Glutamatergic neuron (in vitro differentiated cells): ENCODE results near the gene TSPAN14. TPM values are rescaled to one million over a fixed set of nuclear protein-coding genes. Genes with fewer than 3 reads are reported as not detected.

Experiments
- DNase-seq: peaks from one replicate; pipeline ENCODE4 v3.0.0; 2022
- H3K27ac Mint-ChIP-seq: one replicate; pipeline ENCODE4 v1.8.0; 2020; ENCODE audit warnings: mild to moderate bottlenecking, mixed read lengths, inconsistent platforms; ENCODE audit not compliant: unreplicated experiment
- H3K27me3 Mint-ChIP-seq: one replicate; pipeline ENCODE4 v1.8.0; 2020; ENCODE audit warnings: mild to moderate bottlenecking, moderate library complexity, mixed read lengths, inconsistent platforms; ENCODE audit not compliant: unreplicated experiment
- H3K36me3 Mint-ChIP-seq: one replicate; pipeline ENCODE4 v1.8.0; 2020; ENCODE audit warnings: mild to moderate bottlenecking, mixed read lengths, inconsistent platforms; ENCODE audit not compliant: unreplicated experiment
- H3K4me1 Mint-ChIP-seq: one replicate; pipeline ENCODE4 v1.8.0; 2020; ENCODE audit warnings: mild to moderate bottlenecking, low read depth, mixed read lengths, inconsistent platforms; ENCODE audit not compliant: unreplicated experiment
- H3K4me3 Mint-ChIP-seq: one replicate; pipeline ENCODE4 v1.8.0; 2020; ENCODE audit warnings: mild to moderate bottlenecking, mixed read lengths, inconsistent platforms; ENCODE audit not compliant: unreplicated experiment
- H3K9me3 Mint-ChIP-seq: one replicate; pipeline ENCODE4 v1.8.0; 2020; ENCODE audit warnings: mild to moderate bottlenecking, moderate library complexity, mixed read lengths, inconsistent platforms; ENCODE audit not compliant: unreplicated experiment
- CTCF ChIP-seq: fragments of 200-600 bp; sonication (generic); IDR thresholded peaks from one replicate; pipeline ENCODE4 v1.5.0; 2021; ENCODE audit not compliant: partially characterized antibody, unreplicated experiment
- total RNA-seq: library from RNA; stranded (reverse); fragmentation: NEBNext Ultra II Directional; extraction: Animal tissue kit (Norgen Biotek cat#: 25700); gene quantifications from one replicate; pipeline ENCODE4 v1.2.1, GENCODE V29; 2021; ENCODE audit not compliant: unreplicated experiment

The TSPAN14 gene
- total RNA-seq, 1 donor from 2014 or later: 141 TPM

- no peak for TF ChIP-seq CTCF
- DNase-seq: no peak
- Mint-ChIP-seq H3K4me1 (peaks cover 41% of the 10 kb centered on the region), H3K9me3 (peaks cover 14% of the 10 kb centered on the region), H3K36me3 (peaks cover 7% of the 10 kb centered on the region), H3K4me3 (no peak overlapping the region), H3K27ac (peak overlapping the region; percentile 80), H3K27me3 (peaks cover 13% of the 10 kb centered on the region)
These were observed 50.9 kb downstream of the TSPAN14 start for GRCh38 chr10:80504897-80505465.

GRCh38 chr10:80506189-80506575, 52.1 kb downstream of the TSPAN14 start:
- TF ChIP-seq CTCF: no peak
- H3K27ac Mint-ChIP-seq: no peak overlapping the region
- DNase-seq: no peak
- peaks cover 16% of the 10 kb centered on the region for H3K27me3 Mint-ChIP-seq
- H3K4me1 Mint-ChIP-seq: peaks cover 38% of the 10 kb centered on the region
- H3K36me3 Mint-ChIP-seq: peaks cover 7% of the 10 kb centered on the region
- peaks cover 16% of the 10 kb centered on the region for H3K9me3 Mint-ChIP-seq
- no peak overlapping the region for H3K4me3 Mint-ChIP-seq

GRCh38 chr10:80506836-80507487, 52.9 kb downstream of the TSPAN14 start:
- Mint-ChIP-seq H3K9me3 (peaks cover 14% of the 10 kb centered on the region), H3K4me1 (peaks cover 31% of the 10 kb centered on the region), H3K27me3 (peaks cover 14% of the 10 kb centered on the region), H3K4me3 (no peak overlapping the region), H3K27ac (no peak overlapping the region), H3K36me3 (peaks cover 2% of the 10 kb centered on the region)
- DNase-seq: no peak
- peak; percentile 11 for TF ChIP-seq CTCF

- Mint-ChIP-seq H3K27me3 (peaks cover 15% of the 10 kb centered on the region), H3K27ac (no peak overlapping the region), H3K4me1 (peaks cover 20% of the 10 kb centered on the region), H3K36me3 (no peaks in the 10 kb centered on the region), H3K9me3 (peaks cover 4% of the 10 kb centered on the region), H3K4me3 (no peak overlapping the region)
- DNase-seq: no peak
- TF ChIP-seq CTCF: no peak
These were observed 54.9 kb downstream of the TSPAN14 start for GRCh38 chr10:80509108-80509402.

- peaks cover 4% of the 10 kb centered on the region for H3K9me3 Mint-ChIP-seq
- peaks cover 12% of the 10 kb centered on the region for H3K27me3 Mint-ChIP-seq
- TF ChIP-seq CTCF: no peak
- H3K4me3 Mint-ChIP-seq: no peak overlapping the region
- no peaks in the 10 kb centered on the region for H3K36me3 Mint-ChIP-seq
- no peak for DNase-seq
- H3K4me1 Mint-ChIP-seq: peaks cover 15% of the 10 kb centered on the region
- H3K27ac Mint-ChIP-seq: no peak overlapping the region
These were observed 55.5 kb downstream of the TSPAN14 start for GRCh38 chr10:80509403-80510161.
